Measurements from ENCODE around the gene CANT1. TPM values are rescaled to one million over a fixed set of nuclear protein-coding genes. Genes with fewer than 3 reads are reported as not detected.

Gene CANT1
- total and polyA plus RNA-seq, 2 donors = 20.9 to 32.1 TPM

DNA sequence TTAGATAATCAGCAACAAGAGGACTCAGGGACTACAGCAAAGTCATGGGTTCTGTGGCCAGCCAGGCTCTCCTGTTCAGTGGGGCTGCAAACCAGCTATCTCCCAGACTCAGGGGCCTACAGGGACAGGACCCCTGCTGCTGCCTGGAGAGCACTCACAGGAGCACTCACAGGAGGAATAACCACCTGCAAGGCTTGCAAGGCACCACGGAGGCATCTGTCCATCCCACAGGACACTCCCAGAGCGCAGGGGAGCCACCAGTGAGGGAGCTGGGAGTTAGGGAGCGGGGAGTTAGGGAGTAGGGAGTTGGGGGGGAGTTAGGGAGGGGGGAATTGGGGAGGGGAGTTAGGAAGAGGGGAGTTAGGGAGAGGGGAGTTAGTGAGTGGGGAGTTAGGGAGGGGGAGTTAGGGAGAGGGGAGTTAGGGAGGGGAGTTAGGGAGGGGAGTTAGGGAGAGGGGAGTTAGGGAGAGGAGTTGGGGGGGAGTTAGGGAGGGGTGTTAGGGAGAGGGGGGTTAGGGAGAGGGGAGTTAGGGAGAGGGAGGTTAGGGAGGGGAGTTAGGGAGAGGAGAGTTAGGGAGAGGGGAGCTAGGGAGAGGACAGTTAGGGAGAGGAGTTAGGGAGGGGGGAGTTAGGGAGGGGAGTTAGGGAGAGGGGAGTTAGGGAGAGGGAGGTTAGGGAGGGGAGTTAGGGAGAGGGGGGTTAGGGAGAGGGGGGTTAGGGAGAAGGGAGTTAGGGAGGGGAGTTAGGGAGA, 5.7 kb downstream of the CANT1 start:
- WGBS = 76% methylated on average over 3 of the region's 3 CpGs
- no peak overlapping the region for H3K27ac ChIP-seq (ENCODE audit: low read depth)
- no peaks in the 10 kb centered on the region for H3K36me3 ChIP-seq (ENCODE audit: insufficient read depth)
- no peak overlapping the region for H3K4me3 ChIP-seq (ENCODE audit: low read depth, low read length)
- DNase-seq (ENCODE audit: extremely low spot score) = no peak
- no peaks in the 10 kb centered on the region for H3K4me1 ChIP-seq (ENCODE audit: insufficient read depth)

DNA sequence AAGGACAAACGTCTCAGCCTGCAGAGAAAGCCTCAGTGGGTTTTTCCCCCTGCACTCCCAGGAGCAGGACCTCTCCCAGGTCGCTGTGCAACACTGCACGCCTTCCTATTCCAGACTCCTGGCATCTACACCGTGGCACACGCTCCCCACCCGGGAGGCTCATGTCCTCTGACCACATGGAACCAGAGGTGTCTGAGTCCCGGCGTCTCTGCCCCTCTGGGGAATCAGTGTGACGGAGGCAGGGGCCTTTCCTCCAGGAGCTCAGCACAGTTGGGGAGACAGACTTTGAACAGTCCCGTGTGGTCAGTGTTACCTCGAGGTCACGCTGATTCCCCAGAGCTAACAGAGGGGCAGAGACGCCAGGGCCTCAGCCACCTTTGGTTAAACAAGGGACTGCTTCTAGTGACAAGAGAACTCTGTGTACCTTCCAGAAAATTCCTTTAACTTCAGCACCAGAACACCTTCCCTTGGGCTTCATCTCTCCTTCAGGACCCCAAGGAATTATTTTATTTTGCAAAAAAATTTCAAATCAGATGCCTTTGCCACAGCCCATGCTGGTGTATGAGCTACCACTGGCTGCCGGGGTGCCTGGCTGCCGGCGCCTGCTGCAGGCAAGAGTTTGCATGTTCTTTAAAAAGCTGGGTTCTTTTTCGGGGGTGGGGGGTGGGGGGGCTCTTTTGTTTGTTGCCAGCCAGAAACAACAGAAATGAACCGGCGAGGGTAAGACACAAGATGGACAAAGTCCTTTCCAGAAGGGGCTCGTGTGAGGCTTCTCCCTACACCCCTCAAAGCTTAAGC, 6.6 kb downstream of the CANT1 start:
- H3K36me3 ChIP-seq (ENCODE audit: insufficient read depth) = no peaks in the 10 kb centered on the region
- 76% methylated on average over 20 of the region's 20 CpGs for WGBS
- no peak overlapping the region for H3K27ac ChIP-seq (ENCODE audit: low read depth)
- no peak overlapping the region for H3K4me3 ChIP-seq (ENCODE audit: low read depth, low read length)
- no peaks in the 10 kb centered on the region for H3K4me1 ChIP-seq (ENCODE audit: insufficient read depth)
- DNase-seq (ENCODE audit: extremely low spot score) = no peak

DNA sequence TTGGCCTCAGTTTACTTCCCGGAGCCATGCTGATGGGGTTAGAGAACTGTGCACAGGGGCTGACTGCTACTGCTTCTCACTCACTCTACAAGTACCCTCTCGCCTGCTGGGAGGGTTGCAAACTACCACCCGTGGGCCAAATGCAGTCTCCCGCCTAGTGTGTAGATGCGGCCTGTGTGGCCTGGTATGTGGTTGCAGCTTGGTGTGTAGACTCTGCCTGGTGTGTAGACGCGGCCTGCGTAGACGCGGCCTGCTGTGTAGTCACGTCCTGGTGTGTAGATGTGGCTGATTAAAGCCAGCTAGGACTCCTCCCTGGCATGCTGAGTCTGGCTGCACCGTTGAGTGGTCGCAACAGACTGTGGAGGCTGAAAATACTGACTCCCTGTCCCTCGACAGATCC, 7.3 kb downstream of the CANT1 start:
- Histone ChIP-seq H3K27ac (ENCODE audit: low read depth) (no peak overlapping the region), H3K4me3 (ENCODE audit: low read depth, low read length) (no peak overlapping the region), H3K4me1 (ENCODE audit: insufficient read depth) (no peaks in the 10 kb centered on the region), H3K36me3 (ENCODE audit: insufficient read depth) (no peaks in the 10 kb centered on the region)
- DNase-seq (ENCODE audit: extremely low spot score) = no peak
- 88% methylated on average over 14 of the region's 14 CpGs for WGBS

DNA sequence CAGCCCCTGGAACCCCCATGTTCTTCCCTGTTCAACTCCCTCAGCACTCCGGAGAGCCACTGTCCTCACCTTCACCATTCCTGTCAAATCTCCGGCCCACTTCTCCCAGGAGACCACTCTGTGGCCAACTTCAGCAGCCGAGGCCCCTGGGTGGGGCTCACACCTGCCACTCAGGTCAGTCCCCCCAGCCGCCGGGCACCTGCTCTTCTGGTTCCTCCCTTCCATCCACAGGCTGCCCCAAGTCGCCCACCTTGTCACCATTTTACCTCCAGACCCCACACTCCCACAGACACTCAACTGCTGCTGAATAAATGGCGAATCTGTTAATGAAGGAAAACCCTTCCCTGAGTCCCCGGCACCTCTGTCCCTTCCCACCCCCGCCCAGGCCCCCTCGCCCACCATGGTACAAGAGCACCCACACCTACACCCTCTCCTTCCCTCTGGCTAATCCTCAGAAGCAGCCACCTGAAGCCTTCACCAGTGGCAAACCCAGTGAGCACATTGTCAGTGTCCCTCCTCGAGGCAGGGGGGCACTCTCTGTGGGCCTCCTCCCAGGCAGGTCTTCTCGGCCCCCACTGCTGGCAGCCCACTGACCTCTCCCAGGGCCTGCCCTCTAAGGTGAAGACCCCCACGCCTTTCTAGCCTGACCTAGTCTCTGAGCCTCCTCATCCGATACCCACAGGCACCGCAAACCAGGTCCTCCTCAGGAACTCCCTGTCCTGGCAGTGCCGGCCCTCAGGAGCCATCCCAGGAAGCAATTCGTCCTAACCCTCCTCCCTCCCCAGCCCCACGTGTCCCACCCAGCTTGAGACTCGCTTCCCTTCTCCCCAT, 8.2 kb downstream of the CANT1 start:
- Histone ChIP-seq H3K4me1 (ENCODE audit: insufficient read depth) (no peaks in the 10 kb centered on the region), H3K27ac (ENCODE audit: low read depth) (no peak overlapping the region), H3K4me3 (ENCODE audit: low read depth, low read length) (no peak overlapping the region), H3K36me3 (ENCODE audit: insufficient read depth) (no peaks in the 10 kb centered on the region)
- 89% methylated on average over 19 of the region's 19 CpGs for WGBS
- no peak for DNase-seq (ENCODE audit: extremely low spot score)

DNA sequence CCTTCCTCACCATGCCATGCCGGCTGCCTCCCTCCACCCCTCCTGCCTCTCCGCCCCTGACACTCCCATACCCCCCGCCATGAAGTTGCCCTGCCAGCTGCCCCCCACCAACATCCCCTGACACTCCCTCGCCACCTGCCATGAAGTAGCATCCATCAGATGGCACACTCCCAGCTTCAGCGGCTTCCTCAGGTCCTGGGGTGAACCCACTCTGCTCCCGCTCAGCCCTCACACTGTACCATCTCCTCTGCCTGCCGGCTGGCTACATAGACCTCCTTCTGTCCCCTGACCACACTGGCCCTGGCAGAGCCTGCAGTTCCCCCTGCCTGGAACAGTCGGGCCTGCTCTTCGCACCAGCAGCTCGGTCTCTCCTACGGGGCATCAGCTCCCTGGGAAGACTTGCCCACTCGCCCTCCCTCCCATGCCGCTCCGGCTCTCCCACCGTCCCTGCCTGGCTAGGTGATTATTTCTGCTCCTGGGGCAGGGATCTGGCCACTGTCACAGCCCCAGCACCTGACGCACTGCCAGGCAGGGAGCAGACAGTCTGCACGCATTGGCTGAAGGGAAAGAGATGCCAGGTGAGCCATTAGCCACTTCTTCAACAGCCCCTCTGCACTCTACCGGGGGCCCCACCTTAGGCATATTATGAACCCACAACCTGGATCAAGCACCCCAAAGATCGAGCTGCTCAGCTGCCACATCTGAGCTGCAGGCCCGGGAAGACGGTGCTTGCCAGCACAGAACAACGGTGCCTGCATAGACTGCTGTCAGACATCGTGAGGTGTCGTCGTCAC, 9.0 kb downstream of the CANT1 start:
- WGBS = 93% methylated on average over 25 of the region's 25 CpGs
- Histone ChIP-seq H3K4me3 (ENCODE audit: low read depth, low read length) (no peak overlapping the region), H3K36me3 (ENCODE audit: insufficient read depth) (no peaks in the 10 kb centered on the region), H3K27ac (ENCODE audit: low read depth) (no peak overlapping the region), H3K4me1 (ENCODE audit: insufficient read depth) (no peaks in the 10 kb centered on the region)
- DNase-seq (ENCODE audit: extremely low spot score) = no peak

DNA sequence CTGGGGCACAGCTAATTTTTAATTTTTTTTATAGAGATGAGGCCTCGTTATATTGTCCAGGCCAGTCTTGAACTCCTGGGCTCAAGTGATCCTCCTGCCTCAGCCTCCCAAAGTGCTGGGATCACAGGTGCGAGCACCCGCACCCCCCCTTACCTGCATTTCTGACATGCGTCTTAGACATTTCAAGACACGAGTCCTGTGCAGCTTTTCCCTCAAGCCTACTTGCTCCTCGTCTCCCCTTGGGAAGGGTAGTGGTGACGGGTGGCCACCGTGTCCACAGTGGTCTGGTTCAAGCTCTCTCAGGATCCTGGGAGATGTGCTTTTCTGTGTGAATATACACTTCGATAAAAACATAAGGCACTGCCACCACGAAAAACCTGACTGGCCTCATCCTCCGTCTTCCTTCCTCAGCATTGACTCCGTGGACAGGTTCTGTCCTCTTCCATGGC, 9.6 kb downstream of the CANT1 start:
- no peak overlapping the region for H3K27ac ChIP-seq (ENCODE audit: low read depth)
- no peak overlapping the region for H3K4me3 ChIP-seq (ENCODE audit: low read depth, low read length)
- 93% methylated on average over 12 of the region's 12 CpGs for WGBS
- H3K4me1 ChIP-seq (ENCODE audit: insufficient read depth) = no peaks in the 10 kb centered on the region
- no peak for DNase-seq (ENCODE audit: extremely low spot score)
- H3K36me3 ChIP-seq (ENCODE audit: insufficient read depth) = no peaks in the 10 kb centered on the region

DNA sequence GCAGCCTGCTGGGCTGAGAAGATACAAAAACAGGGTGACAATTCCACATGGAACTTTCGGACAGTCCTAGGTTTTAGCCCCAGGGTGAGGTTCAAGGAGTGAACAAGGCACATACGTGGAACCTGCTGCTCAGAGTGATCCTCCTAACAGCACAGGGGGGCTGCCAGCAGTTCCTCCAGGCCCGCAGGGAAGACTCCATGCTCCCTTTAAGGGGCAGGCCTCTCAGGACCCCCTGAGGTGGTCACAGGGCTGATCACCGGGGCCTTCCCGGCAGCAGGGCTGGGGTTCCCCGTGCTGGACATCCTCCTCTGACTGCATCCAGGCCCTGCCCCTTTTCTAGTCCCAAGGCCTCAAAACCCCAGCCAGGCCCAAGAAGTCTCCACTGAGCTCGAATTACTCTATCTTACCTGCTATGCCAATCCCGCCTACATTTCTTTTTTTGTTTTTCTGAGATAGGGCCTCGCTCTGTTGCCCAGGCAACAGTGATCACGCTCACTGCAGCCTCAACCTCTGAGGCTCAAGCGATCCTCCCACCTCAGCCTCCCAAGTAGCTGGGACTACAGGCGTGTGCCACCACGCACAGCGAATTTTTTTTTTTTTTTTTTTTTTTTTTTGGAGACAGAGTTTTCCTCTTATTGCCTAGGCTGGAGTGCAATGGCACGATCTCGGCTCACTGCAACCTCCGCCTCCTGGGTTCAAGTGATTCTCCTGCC, 10.4 kb downstream of the CANT1 start:
- H3K4me3 ChIP-seq (ENCODE audit: low read depth, low read length) = no peak overlapping the region
- 91% methylated on average over 17 of the region's 17 CpGs for WGBS
- no peaks in the 10 kb centered on the region for H3K4me1 ChIP-seq (ENCODE audit: insufficient read depth)
- DNase-seq (ENCODE audit: extremely low spot score) = no peak
- H3K27ac ChIP-seq (ENCODE audit: low read depth) = no peak overlapping the region
- no peaks in the 10 kb centered on the region for H3K36me3 ChIP-seq (ENCODE audit: insufficient read depth)

DNA sequence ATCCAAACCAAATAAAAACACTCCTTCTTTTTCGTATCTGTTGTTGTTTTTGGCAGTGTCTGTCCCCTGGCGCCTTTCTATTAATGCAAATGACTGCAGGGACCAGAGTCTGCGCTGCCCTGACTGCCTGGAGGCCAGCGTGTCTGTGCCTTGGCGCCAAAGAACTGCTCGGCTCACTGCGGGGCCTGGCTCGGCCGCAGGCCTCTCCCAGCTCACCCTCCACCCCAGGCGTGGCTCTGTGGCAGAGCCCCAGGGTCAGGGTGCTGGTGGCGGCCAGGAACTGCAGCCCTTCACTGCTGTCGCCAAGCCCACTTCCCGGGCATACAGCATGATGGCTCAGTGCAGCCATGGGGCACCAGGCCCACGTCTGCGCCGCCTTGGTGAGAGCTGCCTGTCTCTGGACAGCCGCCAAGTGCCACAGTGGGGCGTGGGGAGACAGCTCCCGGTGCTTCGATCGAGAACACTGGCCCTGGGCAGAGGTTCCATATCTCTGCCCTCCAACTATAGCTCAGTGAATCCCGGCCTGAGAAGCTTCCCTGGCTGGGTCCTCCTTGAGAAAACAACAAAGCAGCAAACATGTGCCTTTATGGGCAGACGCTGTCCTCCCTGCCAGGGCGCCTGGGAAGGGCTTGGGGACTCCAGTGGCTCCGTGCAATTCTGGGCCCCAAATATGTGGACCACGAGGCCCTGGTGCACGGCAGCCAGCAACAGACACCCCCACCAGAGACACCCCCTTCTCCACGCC, 11.1 kb downstream of the CANT1 start:
- Histone ChIP-seq H3K4me1 (ENCODE audit: insufficient read depth) (no peaks in the 10 kb centered on the region), H3K36me3 (ENCODE audit: insufficient read depth) (no peaks in the 10 kb centered on the region), H3K4me3 (ENCODE audit: low read depth, low read length) (no peak overlapping the region), H3K27ac (ENCODE audit: low read depth) (no peak overlapping the region)
- 81% methylated on average over 28 of the region's 28 CpGs for WGBS
- no peak for DNase-seq (ENCODE audit: extremely low spot score)

DNA sequence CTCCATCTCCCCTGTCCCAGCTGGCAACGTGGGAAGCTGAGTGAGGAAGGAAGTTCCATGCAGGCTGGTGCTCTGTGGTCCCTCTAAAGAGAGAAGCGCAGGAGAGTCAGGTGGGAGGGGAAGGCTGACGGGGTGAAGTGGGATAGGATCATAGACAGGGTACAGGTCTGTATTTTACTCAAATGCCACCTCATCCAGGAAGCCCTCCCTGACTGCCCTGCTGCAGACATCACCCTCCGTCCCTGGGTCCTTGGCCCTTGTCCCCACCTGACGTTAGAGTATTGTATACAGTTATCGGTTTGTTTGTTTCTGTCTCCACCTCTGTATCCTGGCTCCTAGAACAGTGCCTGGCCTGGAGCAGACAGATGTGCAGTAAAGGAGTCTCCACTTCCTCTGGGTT, 11.7 kb downstream of the CANT1 start:
- no peaks in the 10 kb centered on the region for H3K36me3 ChIP-seq (ENCODE audit: insufficient read depth)
- 81% methylated on average over 6 of the region's 6 CpGs for WGBS
- no peak overlapping the region for H3K4me3 ChIP-seq (ENCODE audit: low read depth, low read length)
- DNase-seq (ENCODE audit: extremely low spot score) = no peak
- H3K4me1 ChIP-seq (ENCODE audit: insufficient read depth) = no peaks in the 10 kb centered on the region
- no peak overlapping the region for H3K27ac ChIP-seq (ENCODE audit: low read depth)

DNA sequence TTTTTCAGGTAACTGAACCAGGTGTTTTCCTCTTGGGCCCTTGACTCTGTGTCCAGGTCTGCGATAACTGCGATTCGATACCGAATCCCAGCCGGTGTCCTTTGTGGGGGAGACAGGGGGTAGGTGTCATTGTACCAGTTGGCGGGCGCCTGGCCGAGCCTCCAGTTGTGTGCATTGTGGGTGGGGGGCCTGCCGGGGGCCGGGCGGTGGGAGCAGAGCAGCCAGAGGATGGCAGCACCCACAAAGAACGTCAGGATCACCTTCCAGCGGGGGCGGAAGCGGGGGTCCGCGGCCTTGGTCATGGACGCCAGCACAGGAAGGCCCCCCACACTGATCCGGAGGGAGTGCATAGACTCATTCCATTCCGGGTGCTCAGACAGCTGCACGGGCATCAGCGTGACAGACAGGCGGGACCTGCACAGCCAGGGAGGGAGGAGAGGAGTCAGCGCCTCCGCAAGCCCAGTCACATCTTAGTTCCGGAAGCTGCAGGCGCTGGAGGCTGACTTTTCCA, 12.3 kb downstream of the CANT1 start:
- H3K4me1 ChIP-seq (ENCODE audit: insufficient read depth) = no peaks in the 10 kb centered on the region
- H3K36me3 ChIP-seq (ENCODE audit: insufficient read depth) = no peaks in the 10 kb centered on the region
- H3K27ac ChIP-seq (ENCODE audit: low read depth) = no peak overlapping the region
- 93% methylated on average over 27 of the region's 27 CpGs for whole genome bisulfite sequencing
- H3K4me3 ChIP-seq (ENCODE audit: low read depth, low read length) = no peak overlapping the region
- DNase-seq (ENCODE audit: extremely low spot score) = no peak

DNA sequence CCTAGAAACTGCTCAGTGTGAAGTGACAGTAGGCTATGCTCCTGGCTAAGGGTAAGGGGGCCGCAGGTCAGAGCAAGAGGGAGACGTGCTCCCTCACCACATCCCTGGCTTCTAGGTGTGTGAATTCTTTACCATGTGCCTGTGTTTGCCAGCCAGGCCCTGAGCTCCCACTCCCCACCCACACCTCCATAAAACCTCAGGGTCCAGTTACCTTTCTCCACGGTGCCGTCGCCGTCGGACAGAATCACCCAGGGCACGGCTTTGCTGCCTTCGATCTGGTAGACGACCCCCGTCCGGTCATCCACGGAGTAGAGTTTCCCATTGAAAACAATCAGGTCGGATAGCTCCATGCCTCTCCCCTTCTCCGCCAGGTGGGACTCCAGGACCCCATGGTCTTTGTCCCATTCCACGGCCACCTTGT, 12.8 kb downstream of the CANT1 start:
- WGBS = 89% methylated on average over 16 of the region's 16 CpGs
- no peak for DNase-seq (ENCODE audit: extremely low spot score)
- H3K4me1 ChIP-seq (ENCODE audit: insufficient read depth) = no peaks in the 10 kb centered on the region
- no peaks in the 10 kb centered on the region for H3K36me3 ChIP-seq (ENCODE audit: insufficient read depth)
- no peak overlapping the region for H3K4me3 ChIP-seq (ENCODE audit: low read depth, low read length)
- no peak overlapping the region for H3K27ac ChIP-seq (ENCODE audit: low read depth)
